ENCODE measurements around the gene NFATC4.

- TF ChIP-seq POLR2AphosphoS5 (IDR thresholded peaks at IDR 0.05; ENCODE audit: borderline replicate concordance, low read depth, low read length) (no peak), EZH2 (IDR thresholded peaks at IDR 0.05) (no peak), FOXP2 (optimal IDR thresholded peaks at IDR 0.05; ENCODE audit: control extremely low read depth, extremely low read length, insufficient read depth) (no peak)
Measured at GRCh38 chr14:24323341-24323740, 44.6 kb upstream of the NFATC4 start.

All from SK-N-MC (cell line).